NCI-H510A treated with DMSO at 0.1 percent for 48 hours (cell line): ENCODE results near the gene LRRFIP1.
"Not testable (repeated sequence)": the region's sequence is repeated elsewhere in the genome, so short reads cannot be mapped to it uniquely, and the experiment has no call there.

Experiments
- DNase-seq: peaks from one replicate; lab custom pipeline; 2025; lab: John Stamatoyannopoulos, UW

LRRFIP1 gene

DNA sequence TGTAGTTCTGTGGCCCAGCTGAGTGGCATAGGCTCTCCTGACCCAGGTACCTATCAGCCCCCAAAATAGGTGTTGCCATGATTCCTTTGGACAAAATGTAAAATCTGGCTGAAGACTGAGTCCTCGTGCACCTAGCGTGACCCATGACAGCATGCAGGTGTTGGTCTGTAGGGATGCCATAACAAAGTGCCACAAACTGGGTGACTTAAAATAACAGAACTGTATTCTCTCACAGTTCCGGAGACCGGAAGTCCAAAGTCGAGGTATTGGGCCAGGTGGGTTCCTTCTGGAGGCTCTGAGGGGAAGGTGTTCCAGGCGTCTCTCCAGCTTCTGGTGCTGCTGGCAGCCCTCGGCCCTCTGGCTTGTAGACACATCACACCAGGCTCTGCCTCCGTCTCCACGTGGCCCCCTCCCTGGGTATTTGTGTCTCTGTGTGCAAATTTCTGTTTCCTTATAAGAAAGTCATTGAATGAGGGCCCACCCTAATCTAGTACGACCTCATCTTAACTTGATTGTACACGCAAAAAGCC is 34.5 kb downstream of the LRRFIP1 start:
- DNase-seq: no peak

DNA sequence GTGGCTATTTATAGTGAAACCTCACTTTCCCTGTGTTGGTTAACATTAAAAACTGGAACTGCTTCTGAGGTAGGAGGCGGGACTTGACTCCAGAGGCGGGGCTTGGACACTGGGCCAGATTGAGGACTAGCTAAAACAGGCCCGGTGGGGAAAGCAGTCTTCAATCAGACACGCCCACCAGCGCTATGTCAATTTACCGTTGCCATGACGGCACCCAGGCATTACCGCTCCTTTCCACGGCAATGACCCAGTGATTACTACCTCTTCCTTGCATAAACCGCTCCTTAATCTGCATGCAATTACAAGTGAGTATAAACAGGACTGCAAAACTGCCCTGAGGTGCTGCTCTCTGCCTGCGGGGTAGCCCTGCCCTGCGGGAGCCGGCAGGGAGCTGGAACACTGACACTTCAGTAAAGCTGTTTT is 35.3 kb downstream of the LRRFIP1 start:
- DNase-seq: peak; percentile 87

DNA sequence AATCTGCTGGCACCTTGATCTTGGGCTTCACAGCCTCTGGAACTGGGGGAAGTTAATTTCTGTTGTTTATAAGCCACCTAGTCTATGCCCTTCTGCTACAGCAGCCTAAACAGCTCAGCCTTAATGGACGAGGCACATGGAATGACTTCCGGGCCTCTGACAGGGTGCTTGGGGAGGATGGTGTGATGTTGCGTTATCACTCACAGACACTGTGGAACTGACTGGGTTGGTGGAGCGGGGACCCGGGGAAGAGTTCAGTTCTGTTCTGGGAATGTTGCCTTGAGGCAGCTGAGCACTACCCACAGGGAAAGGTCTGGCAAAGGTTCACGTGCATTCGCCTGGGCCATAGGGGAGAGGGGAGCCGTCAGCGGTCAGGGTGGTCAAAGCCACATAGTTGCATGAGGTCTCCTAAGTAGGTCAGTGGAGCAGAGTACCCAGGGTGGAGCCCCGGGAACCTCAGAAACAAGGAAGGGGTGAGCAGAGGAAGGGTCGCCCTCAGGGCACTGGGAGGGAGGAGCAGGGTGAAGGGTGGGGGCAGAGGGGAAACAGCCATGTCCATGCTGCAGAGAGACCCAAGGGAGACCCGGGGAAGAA is 36.2 kb downstream of the LRRFIP1 start:
- DNase-seq: no peak

DNA sequence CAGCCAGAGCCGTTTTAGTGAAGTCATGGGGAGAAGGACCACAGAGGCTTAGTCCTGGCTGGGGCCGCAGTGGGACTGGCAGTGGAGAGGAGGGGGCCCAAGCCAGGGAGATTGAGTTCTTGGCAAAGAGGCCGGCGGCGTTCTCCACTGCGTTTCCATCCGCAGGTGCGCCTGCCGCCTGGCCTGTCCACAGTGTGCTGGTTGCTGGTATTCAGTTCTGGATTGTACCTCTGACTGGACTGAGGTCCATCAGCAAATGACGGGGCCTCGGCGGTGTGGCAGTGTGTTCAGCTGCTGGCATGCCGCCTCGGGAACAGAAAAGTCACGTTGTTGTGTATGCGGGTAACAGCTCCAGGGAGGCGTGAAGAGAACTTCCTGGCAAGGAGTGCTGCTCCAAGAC is 36.8 kb downstream of the LRRFIP1 start:
- DNase-seq: no peak

DNA sequence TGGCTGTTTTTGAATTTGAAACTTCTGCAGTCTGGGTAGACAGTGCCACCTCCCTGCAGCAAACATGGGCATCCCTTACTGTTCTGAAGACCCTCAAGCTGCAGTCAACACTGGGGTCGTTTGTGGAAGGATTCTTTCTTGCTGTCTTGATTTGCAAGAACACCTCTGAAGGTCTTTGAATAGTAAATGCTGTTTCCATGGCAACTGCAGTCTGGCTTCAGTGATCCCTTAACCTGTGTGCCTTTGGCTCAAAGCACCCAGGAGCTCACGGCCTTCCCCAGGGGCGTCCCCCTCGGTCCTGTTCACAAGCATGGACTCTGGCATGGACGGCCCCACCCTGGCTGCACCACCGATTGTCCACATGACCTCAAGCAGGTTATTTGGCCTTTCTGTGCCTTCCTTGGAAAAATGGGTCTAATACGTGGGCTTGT is 38.3 kb downstream of the LRRFIP1 start:
- DNase-seq: no peak

DNA sequence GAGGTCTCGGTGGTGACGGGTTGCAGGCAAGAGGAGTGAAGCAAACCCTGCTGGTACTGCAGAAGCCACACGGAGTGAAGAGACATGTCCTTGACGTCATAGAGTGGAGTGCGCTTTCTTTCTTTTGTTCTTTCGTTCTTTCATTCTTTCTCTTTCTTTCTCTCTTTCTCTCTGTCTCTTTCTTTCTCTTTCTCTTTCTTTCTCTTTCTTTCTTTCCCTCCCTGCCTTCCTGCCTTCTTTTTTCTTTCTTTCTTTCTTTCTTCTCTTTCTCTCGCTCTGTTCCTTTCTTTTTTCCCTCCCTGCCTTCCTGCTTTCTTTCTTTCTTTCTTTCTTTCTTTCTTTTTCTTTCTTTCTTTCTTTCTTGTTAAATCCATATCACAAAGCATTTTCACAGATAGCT is 39.2 kb downstream of the LRRFIP1 start:
- DNase-seq: no peak

DNA sequence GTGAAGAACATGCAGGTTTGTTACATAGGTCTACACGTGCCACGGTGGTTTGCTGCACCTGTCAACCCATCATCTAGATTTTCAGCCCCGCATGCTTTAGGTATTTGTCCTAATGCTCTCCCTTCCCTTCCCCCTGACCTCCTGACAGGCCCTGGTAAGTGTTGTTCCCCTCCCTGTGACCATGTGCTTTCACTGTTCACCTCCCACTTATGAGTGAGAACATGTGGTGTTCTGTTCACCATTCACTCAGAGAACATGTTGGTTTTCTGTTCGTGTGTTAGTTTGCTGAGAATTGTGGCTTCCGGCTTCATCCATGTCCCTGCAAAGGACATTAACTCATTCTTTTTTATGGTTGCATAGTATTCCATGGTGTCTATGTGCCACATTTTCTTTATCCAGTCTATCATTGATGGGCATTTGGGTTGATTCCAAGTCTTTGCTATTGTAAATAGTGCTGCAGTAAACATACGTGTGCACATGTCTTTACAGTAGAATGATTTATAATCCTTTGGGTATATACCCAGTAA is 39.7 kb downstream of the LRRFIP1 start:
- DNase-seq: not testable (repeated sequence)

DNA sequence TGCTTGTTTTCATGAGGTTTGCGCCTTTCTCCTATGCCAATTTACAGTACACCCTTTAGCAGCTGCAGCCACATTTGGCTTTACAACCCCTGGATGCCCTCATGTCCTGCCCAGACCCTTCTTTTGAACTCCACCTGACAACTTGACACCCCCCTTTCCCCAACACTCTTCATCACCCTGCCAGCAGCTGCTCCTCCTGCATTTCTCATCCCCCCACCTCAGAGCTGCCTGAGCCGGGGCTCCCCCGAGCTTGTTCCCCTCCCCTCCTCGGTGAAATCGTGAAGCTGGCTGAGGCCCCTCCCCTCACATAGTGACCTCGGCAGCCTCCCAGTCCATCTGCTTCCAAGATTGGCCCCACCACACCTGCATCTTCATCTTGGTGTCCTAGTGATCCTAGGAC is 40.5 kb downstream of the LRRFIP1 start:
- DNase-seq: no peak

DNA sequence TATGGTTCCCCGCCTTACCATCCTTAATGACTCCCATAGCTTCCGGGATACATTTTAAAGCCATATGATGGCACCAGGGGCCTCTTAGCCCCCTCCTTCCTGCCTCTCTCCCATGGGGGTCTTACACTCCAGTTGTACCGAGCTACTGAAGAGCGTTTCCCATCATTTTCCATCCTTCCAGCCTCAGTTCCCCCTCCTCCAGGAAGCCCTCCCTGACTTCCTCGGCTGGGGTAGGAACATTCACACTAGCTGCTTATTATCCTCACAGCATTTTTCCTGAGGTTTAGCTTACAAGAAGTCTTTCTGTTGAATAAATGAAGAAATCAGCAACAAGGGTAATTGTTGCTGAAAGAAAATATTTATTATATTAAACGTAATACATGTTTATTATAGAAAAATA is 41.1 kb downstream of the LRRFIP1 start:
- DNase-seq: no peak

DNA sequence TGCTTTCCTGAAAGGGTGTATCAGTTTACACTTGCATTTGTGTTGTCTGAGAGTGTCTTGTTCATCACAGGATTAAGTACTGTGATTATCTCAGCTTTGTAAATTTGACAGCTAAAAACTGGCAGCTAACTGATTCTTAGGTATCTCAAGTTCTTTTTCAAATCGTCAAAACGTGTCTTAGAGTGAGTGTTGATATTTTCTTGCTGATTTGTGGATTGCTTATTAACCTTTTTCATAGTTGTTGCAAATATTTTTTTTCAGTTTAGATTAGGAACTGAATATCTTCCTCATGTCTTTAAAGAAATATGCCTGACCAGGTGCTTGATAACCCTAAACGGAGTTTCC is 41.9 kb downstream of the LRRFIP1 start:
- no peak for DNase-seq

DNA sequence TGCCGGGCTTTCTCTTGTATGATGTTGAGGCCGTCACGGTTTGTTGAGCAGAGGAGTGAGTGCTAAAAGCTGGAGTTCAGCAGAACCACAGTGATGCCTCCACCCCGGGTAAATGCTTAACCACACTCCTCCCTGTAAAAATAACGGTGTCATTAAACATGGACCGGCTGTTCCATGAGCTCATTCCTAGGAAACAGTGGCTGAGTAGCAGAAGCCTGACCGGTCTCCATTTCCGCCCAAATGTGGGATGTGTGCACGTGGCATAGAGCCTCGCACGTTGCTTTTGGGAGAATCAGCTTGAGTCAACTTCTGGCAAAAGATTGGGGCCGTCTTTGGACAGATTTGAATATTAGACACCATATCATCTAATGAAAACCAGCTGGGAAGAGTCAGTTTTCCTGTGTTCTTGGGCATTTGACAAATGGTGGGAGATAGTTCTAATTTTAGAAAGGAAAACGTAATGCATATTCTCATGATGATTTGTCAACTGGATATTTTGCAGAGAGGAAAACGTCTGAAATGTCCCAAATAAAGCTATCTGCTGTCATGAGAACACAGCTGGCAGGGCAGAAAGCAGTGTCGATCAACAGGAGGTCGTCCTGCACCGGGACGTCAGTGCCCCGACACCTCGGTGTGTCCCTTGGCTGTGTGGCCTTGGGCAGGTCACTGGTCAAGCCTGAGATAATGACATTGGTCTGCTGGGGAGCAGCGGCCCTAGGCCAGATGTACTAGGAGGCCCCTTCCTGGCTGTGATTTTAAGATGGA is 42.4 kb downstream of the LRRFIP1 start:
- DNase-seq: peak; percentile 95

DNA sequence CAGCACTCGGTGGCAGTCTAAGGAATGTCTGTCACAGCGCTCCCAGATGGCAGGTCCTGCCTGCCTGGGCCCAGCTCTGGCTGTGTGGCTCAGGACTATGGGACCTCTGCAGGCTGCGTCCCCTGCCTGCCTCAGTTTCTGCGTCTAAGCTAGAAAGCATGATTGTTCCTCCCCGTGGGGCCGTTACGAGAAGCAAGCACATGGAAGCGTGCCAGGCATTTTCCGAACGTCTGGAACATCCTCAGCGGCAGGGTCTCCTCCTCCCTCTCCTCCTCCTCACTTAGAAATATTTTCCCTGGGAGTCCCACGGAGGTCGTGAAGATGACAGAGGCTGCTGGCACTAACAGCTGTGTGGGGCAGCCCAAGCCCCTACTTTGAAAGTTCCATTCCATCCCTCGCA is 43.3 kb downstream of the LRRFIP1 start:
- DNase-seq: no peak

DNA sequence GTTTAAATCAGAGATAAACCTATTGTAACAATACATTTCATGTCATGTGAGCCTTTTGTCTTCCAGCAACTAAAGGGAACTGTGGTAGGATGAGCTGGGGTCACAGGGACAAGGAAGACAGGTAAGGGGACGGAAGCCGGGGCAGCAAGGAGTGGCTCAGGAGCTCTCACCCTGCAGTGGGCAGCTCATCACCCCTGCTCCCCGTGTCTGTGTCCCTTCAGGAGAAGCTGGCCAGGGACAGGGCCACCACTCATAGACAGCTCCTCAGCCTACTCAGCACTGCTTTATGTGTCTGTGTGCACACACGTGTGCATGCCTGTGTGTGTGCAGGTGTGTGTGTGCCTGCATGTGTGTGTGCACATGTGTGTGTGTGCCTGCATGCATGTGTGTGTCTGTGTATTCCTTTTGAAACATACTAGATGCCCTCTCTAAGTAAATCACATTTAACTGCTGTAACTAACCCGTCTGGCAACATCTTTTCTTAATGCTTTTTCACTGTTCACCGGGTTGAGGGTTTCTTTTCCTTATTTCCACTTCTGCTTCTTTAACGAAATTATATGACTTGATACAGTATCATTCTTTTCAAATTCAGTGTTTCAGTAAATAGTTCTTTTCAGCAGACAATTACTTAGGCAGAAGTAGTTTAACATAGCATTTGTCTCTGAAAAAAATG is 44.2 kb downstream of the LRRFIP1 start:
- DNase-seq: no peak

DNA sequence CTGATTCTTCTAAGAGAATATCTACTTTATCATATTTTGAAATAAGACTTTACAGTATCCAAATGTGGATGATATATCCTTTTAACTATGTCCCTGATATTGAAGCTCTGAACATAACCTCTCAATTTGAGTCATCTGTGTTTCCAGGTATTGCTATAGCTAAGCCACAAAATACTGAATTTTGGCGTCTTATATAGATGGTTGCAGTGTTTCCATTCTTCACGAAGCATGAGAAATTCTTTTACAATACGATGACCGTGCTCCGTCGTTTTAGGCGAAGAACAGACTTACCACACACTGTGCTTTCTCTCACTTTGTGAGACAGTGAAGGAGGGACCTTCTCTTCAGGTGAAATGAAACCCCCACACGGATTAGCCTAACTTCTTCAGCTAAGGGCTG is 45.3 kb downstream of the LRRFIP1 start:
- no peak for DNase-seq

DNA sequence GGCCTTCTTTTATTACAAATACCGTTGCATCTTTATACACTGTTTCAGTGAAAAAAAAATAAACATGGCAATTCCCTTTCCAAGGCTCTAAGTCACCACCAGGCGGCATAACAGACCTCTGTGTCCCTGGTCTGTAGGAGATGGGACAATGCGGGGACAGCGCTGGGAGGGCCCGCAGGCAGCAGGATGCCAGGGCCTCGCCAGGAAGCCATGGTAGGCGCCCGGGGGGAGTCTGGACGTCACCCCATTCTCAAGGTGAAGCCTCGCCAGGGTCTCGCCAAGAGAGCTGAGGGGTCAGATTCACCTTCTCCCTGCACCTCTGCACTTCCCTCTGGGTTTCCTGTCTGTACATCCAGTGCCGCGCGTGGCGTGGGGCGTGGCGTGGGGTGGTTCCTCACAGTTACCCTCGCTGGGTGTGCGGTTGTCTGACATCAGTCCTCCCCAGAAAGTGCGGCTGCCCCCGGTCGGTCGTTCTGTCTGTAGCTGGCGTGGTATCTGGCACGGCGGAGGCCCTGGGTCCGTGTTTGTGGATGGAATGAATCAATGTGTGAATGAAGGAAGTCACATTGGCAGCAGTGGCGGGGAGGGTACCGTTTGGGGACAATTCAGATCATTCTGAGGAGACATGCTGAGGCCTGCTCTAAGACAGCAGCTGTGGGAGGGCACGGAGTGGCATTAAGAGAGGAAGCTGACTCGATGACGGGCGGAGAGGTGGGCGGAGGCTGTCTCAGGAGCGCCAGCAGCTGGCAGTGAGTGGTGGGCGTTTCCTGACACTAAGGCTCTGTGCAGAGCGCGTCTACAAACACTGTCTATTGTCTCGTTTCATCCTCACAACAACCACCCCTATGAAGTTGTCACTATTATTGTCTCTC is 46.0 kb downstream of the LRRFIP1 start:
- DNase-seq: peak; percentile 88

DNA sequence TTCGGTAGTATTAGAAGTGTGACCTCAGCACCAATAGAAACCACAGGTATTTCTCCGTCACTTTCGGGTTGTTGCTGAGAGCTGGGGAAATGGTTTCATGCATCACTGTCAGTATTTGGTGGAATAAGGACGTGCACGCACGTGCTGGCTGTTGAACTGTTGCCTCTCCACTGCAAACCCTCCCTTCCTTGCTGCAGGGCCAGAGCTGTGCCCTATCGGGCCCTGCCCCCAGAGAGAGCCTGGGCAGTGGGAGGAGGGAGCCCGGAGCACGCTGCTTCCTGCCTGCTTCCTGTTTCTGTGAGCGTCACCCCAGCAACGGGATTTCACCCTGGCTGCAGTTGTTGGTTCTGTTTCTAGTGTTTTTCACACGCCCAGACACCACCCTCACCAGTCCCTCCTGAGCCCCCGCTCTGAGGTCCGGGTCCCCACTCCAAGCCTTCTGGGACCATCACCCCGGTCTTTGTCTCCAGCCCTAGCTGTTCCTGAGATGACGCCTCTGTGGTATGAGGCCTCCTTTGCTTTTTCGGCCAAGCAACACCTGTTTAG is 47.4 kb downstream of the LRRFIP1 start:
- peak; percentile 90 for DNase-seq

DNA sequence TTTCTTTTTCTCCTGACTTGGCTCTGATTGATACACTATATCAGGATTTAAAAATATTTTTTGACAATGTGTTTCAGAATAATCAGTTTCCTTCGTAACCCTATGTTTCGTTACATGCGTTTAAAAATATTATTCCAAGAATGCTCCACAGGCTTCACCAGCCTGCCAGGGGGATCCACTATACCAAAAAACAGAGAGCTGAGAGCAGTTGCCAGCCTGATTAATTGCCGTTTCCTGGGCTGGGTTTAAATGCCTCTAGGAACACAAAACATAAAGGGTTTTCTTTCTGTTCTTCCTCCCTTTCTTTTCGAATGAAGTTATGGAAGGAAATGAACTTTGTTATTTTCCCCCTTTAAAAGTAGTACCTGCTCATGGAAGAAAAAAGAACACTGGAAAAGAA is 47.9 kb downstream of the LRRFIP1 start:
- DNase-seq: no peak

DNA sequence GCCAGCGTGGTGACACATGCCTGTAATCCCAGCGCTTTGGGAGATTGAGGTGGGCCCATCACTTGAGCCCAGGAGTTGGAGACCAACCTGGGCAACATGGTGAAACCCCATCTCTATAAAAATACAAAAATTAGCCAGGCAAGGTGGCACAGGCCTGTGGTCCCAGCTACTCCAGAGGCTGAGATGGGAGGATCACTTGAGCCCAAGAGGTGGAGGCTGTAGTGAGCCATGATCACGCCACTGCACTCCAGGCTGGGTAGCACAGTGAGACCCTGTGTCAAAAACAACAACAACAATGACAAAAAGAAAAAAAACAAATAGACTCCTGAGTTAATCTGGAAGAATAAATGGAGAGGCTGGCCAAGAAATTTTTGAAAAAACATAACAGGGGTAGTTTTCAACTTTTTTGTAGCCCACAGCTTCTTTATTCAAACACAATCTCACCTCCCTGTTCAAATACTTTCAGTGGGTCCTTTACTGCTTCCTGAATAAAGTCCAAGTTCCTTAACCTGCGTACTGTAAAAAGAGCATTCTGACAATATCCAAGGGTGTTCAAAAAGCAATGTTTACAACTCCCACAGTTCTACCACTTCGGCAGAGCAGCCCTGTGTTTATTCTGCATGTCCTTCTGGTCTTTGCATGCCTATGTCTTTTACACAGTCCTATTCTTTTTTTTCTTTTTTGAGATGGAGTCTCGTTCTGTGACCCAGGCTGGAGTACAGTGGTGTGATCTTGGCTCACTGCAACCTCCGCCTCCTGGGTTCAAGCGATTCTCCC is 53.5 kb downstream of the LRRFIP1 start:
- DNase-seq: no peak

DNA sequence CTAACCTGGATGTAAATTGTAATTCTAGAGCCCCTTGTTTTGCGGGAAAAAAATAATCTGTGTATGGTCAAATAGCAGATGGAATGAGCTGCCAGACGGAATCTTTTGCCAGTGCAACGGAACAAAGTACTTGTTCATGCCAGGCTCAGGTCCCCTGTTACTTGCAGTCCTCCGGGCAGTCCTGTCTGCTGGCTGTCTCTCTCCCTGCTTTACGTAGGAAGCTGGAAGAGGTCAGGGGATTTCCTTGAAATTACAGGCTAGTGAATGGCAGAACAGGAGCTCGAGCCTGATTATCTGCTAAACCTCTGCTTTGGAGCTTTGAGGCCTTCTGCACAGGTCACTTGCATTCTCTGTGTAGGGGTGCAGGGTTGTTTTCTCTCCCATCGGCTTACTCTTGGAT is 54.8 kb downstream of the LRRFIP1 start:
- no peak for DNase-seq

DNA sequence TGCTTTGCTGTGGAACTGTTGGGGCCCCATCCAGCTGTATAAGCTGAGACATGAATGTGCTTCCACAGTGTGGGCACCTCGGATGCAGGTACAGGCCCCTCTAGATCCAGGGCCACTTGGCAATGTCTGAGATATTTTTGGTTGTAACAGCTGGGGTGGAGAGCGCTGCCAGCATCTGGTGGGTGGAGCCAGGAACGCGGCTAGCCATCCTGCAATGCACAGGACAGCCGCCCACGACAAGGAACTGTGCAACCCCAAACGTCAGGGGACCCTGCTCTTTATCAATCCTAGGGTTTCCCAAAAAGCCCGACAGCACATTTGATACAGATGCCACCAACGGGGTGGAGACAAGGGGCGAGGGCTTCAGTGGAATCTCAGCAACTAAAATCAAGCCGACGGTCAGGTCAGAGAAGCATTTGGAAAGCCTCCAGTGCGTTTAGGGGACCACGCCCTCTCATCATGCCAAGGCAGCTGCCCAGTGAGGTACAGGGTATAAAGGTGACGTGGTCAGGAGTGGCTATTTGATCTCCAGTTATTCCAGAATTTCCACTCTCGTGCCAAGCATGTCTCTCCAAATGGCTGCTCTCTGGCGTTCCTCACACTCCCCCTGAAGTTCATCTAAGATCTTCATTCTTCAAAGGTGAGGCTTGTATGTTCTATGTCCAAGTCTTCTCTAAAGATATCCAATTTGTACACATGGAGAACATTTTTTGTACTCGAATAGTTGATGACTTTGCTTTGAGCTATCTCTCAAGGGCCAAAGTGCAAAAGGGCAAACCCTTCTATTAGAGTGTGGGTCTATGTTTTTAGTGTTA is 55.7 kb downstream of the LRRFIP1 start:
- DNase-seq: no peak
